ENCODE data around the gene TNFRSF12A. TPM values are rescaled to one million over a fixed set of nuclear protein-coding genes. Genes with fewer than 3 reads are reported as not detected.

TNFRSF12A gene
- total and polyA plus RNA-seq, 9 of the 15 experiments (the other 6 are each of a cell fraction or from before 2014, with no cell fraction given) = 0.41 to 61.8 (median 26.5) TPM

DNA sequence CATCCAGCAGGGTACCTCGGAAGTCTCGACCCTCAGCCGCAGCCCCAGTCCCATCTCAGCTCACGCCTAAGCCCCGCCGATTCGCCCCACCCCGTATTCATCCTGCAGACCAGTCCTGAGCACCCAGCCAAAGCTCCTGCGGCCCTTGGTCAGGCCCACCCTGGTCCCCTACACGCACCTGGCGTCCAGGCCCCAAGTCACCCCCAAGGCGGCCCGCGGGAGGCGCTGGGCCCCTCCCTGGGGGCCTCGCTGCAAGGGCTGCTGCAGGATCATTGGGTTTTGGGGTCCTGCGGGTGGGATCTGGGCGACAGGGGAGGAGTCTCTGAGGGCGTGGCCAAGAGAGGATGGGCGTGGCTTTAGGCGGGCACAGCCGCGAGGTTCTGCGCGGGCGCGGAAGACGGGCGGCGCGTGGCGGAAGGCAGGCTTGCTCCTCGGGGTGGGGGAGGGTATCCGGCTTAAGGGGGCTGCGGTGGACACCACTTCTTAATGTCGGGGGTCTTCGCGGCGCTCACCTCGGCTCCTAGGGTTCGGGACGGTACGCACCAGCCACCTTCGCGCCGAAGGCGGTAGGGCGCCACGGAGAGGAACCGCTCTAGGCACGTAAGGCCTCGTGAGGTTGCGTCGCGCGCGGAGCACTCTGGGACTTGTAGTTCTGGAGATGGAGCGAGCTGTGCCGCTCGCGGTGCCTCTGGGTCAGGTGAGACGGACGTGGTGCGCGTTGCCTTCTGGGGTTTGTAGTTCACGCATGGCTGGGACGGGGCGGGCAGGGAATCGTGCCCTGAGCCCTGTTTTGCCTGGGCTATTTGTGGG lies 3.7 kb downstream of the TNFRSF12A start, which contains the start of the genes HCFC1R1 and THOC6 (continued):
- TF ChIP-seq, protein P1, sequence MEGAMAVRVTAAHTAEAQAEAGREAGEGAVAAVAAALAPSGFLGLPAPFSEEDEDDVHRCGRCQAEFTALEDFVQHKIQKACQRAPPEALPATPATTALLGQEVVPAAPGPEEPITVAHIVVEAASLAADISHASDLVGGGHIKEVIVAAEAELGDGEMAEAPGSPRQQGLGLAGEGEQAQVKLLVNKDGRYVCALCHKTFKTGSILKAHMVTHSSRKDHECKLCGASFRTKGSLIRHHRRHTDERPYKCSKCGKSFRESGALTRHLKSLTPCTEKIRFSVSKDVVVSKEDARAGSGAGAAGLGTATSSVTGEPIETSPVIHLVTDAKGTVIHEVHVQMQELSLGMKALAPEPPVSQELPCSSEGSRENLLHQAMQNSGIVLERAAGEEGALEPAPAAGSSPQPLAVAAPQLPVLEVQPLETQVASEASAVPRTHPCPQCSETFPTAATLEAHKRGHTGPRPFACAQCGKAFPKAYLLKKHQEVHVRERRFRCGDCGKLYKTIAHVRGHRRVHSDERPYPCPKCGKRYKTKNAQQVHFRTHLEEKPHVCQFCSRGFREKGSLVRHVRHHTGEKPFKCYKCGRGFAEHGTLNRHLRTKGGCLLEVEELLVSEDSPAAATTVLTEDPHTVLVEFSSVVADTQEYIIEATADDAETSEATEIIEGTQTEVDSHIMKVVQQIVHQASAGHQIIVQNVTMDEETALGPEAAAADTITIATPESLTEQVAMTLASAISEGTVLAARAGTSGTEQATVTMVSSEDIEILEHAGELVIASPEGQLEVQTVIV (CRISPR knock-in tag; IDR thresholded peaks at IDR 0.05; ENCODE audit: borderline replicate concordance) = no peak
- TF ChIP-seq PHB (CRISPR knock-in tag; IDR thresholded peaks at IDR 0.05) (no peak), CHCHD3 (CRISPR knock-in tag; IDR thresholded peaks at IDR 0.05) (no peak), MAZ (CRISPR knock-in tag; conservative IDR thresholded peaks at IDR 0.05 in 1 of 2, IDR thresholded peaks at IDR 0.05 in 1 of 2) (peak; percentile 57 to 83; a peak in 3 of 4 replicates), NUFIP1 (IDR thresholded peaks at IDR 0.05; ENCODE audit: partially characterized antibody) (no peak), MCM5 (IDR thresholded peaks at IDR 0.05; ENCODE audit: low read depth) (no peak), XRCC5 (IDR thresholded peaks at IDR 0.05; ENCODE audit: low read depth, low read length) (no peak), GATA2 (CRISPR knock-in tag; IDR thresholded peaks at IDR 0.05) (no peak), STAG1 (CRISPR knock-in tag; IDR thresholded peaks at IDR 0.05; ENCODE audit: borderline replicate concordance) (no peak), KLF13 (tag; IDR thresholded peaks at IDR 0.05; ENCODE audit: borderline replicate concordance, low read depth) (peak; percentile 33; the same call in 1 of the 2 replicates), NR4A1 (CRISPR knock-in tag; IDR thresholded peaks at IDR 0.05) (peak; percentile 45; the same call in 1 of the 2 replicates), NR4A1 (tag; IDR thresholded peaks at IDR 0.05) (peak; percentile 65; the same call in 1 of the 2 replicates), SRSF1 (IDR thresholded peaks at IDR 0.05; ENCODE audit: low read depth, low read length) (no peak), MXI1 (IDR thresholded peaks at IDR 0.05; ENCODE audit: low read depth, low read length) (peak; percentile 31), RBM15 (IDR thresholded peaks at IDR 0.05; ENCODE audit: insufficient read depth, low read length) (no peak), NCOA6 (IDR thresholded peaks at IDR 0.05) (peak; percentile 81)
- TF ChIP-seq, protein P2, sequence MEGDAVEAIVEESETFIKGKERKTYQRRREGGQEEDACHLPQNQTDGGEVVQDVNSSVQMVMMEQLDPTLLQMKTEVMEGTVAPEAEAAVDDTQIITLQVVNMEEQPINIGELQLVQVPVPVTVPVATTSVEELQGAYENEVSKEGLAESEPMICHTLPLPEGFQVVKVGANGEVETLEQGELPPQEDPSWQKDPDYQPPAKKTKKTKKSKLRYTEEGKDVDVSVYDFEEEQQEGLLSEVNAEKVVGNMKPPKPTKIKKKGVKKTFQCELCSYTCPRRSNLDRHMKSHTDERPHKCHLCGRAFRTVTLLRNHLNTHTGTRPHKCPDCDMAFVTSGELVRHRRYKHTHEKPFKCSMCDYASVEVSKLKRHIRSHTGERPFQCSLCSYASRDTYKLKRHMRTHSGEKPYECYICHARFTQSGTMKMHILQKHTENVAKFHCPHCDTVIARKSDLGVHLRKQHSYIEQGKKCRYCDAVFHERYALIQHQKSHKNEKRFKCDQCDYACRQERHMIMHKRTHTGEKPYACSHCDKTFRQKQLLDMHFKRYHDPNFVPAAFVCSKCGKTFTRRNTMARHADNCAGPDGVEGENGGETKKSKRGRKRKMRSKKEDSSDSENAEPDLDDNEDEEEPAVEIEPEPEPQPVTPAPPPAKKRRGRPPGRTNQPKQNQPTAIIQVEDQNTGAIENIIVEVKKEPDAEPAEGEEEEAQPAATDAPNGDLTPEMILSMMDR (IDR thresholded peaks at IDR 0.05 in 2 of 3, conservative IDR thresholded peaks at IDR 0.05 in 1 of 3; ENCODE audit: insufficient read depth in 2 of 3, low read depth in 1 of 3, low read length in 3 of 3) = no peak
- TF ChIP-seq, protein P3, sequence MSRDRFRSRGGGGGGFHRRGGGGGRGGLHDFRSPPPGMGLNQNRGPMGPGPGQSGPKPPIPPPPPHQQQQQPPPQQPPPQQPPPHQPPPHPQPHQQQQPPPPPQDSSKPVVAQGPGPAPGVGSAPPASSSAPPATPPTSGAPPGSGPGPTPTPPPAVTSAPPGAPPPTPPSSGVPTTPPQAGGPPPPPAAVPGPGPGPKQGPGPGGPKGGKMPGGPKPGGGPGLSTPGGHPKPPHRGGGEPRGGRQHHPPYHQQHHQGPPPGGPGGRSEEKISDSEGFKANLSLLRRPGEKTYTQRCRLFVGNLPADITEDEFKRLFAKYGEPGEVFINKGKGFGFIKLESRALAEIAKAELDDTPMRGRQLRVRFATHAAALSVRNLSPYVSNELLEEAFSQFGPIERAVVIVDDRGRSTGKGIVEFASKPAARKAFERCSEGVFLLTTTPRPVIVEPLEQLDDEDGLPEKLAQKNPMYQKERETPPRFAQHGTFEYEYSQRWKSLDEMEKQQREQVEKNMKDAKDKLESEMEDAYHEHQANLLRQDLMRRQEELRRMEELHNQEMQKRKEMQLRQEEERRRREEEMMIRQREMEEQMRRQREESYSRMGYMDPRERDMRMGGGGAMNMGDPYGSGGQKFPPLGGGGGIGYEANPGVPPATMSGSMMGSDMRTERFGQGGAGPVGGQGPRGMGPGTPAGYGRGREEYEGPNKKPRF (IDR thresholded peaks at IDR 0.05; ENCODE audit: low read depth, low read length) = no peak
- TF ChIP-seq, protein P4, sequence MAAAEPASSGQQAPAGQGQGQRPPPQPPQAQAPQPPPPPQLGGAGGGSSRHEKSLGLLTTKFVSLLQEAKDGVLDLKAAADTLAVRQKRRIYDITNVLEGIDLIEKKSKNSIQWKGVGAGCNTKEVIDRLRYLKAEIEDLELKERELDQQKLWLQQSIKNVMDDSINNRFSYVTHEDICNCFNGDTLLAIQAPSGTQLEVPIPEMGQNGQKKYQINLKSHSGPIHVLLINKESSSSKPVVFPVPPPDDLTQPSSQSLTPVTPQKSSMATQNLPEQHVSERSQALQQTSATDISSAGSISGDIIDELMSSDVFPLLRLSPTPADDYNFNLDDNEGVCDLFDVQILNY (CRISPR knock-in tag; IDR thresholded peaks at IDR 0.05) = no peak

Measured in K562 (cell line).